Raji (cell line): Measurements from ENCODE around the gene NDFIP2.

Experiments used
- POLR2A ChIP-seq: IDR thresholded peaks from 2 replicates; pipeline ENCODE4 v1.6.1; 2011; ENCODE audit warnings: low read depth, low read length, control low read depth; ENCODE audit not compliant: insufficient read depth

Gene NDFIP2

GRCh38 chr13:79532576-79532975 lies 51.6 kb downstream of the NDFIP2 start:
- no peak for TF ChIP-seq POLR2A

- TF ChIP-seq POLR2A = no peak
Observed at GRCh38 chr13:79533781-79534400, 52.9 kb downstream of the NDFIP2 start.

GRCh38 chr13:79534596-79534995 lies 53.6 kb downstream of the NDFIP2 start:
- no peak for TF ChIP-seq POLR2A

GRCh38 chr13:79538757-79539156 lies 57.8 kb downstream of the NDFIP2 start:
- TF ChIP-seq POLR2A = no peak

- TF ChIP-seq POLR2A = no peak
Observed at GRCh38 chr13:79540504-79540903, 59.5 kb downstream of the NDFIP2 start.

- no peak for TF ChIP-seq POLR2A
Observed at GRCh38 chr13:79541426-79542049, 60.6 kb downstream of the NDFIP2 start.

GRCh38 chr13:79543883-79544282 lies 62.9 kb downstream of the NDFIP2 start:
- no peak for TF ChIP-seq POLR2A

GRCh38 chr13:79547211-79548195 lies 66.5 kb downstream of the NDFIP2 start:
- no peak for TF ChIP-seq POLR2A

GRCh38 chr13:79548902-79549301 lies 67.9 kb downstream of the NDFIP2 start:
- no peak for TF ChIP-seq POLR2A

- TF ChIP-seq POLR2A = no peak
Observed at GRCh38 chr13:79549355-79550106, 68.6 kb downstream of the NDFIP2 start.

GRCh38 chr13:79557666-79558065 lies 76.7 kb downstream of the NDFIP2 start:
- TF ChIP-seq POLR2A = no peak

- no peak for TF ChIP-seq POLR2A
Observed at GRCh38 chr13:79560954-79561353, 80.0 kb downstream of the NDFIP2 start.

- TF ChIP-seq POLR2A = no peak
Observed at GRCh38 chr13:79562557-79562956, 81.6 kb downstream of the NDFIP2 start.

- no peak for TF ChIP-seq POLR2A
Observed at GRCh38 chr13:79566118-79566517, 85.2 kb downstream of the NDFIP2 start.

- TF ChIP-seq POLR2A = no peak
Observed at GRCh38 chr13:79571147-79571546, 90.2 kb downstream of the NDFIP2 start.
